GM12875 (cell line): Measurements from ENCODE around the gene NACC2.
A peak's percentile ranks its signal among the peaks of the same experiment; 100 is the strongest.

Experiments used
- H3K4me3 ChIP-seq: one replicate; pipeline ENCODE4 v1.5.1; 2011; ENCODE audit warnings: low read depth, low read length, control low read depth
- CTCF ChIP-seq: IDR thresholded peaks from 2 replicates; pipeline ENCODE4 v1.5.1; 2011; ENCODE audit warnings: low read depth, mild to moderate bottlenecking, control low read depth, inconsistent platforms, low read length, moderate library complexity, borderline replicate concordance; ENCODE audit not compliant: insufficient read depth

Gene NACC2

GRCh38 chr9:136127313-136127712, 32.2 kb upstream of the NACC2 start:
- TF ChIP-seq CTCF, result no peak
- no peak overlapping the region for H3K4me3 ChIP-seq

DNA sequence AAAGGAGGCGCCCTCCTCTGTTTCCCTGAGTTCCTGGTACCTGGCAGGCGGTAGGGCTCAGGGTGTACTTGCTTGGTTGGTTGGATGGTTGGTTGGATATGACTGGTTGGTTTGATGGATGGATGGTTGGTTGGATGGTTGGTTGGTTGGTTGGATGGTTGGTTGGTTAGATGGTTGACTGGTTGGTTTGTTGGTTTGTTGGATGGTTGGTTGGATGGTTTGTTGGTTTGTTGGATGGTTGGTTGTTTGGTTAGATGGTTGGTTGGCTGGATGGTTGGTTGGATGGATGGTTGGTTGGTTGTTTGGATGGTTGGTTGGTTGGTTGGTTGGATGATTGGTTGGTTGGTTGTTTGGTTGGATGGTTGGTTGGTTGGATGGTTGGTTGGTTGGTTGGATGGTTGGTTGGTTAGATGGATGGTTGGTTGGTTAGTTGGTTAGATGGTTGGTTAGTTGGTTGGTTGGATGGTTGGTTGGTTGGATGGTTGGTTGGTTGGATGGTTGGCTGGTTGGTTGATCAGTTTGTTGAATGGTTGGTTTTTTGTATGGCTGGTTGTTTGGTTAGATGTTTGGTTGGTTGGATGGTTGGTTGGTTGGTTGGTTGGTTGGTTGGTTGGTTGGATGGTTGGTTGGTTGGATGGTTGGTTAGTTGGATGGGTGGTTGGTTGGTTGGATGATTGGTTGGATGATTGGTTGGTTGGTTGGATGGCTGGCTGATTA, 30.0 kb upstream of the NACC2 start:
- no peak for TF ChIP-seq CTCF
- no peak overlapping the region for H3K4me3 ChIP-seq

DNA sequence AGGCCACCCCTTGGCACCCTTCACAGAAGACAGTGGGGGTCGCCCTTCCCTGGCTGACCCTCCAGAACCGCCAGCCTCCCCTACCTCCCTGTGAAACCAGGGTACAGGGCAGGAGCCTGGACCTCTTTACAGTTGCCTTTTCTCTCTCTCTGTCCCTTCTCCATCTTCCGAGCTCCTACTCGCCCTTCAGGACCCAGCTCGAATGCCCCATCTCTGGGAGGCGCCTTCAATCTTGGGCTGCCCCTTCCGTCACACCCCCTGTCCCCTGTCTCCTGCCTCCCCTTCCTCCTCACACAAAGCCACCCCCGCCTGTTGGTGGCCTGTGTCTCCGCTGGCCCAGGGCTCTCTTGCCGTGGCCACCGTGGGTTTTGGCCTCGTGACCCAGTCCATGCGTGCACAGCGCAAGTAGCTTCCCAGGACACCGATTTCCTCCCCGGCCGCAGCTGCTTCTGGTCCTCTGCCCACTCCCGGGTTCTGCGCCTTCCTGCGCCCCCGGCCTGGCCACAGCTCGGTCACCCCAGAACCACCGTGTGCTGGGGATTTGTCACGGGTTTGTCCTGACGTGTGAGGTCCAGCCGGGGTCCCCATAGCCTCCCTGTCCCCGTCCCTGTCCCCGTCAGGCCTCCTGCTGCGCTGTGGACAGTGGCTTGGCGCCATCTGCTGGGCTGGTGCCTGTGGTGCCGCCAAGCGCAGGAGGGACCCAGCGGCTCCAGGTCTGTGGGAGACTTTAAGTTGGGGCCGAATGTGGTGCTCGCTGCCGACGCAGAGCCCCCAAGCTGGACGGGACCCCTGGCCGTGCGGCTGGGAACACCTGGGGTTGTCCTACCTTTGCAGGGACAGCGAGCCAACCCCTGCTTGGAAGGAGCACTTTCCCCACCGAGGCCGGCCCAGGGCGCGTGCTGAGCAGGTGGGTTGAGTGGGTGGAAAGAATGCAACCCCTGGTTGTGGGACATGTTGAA, 27.6 kb upstream of the NACC2 start:
- H3K4me3 ChIP-seq, result no peak overlapping the region
- peak; percentile 98 for TF ChIP-seq CTCF

DNA sequence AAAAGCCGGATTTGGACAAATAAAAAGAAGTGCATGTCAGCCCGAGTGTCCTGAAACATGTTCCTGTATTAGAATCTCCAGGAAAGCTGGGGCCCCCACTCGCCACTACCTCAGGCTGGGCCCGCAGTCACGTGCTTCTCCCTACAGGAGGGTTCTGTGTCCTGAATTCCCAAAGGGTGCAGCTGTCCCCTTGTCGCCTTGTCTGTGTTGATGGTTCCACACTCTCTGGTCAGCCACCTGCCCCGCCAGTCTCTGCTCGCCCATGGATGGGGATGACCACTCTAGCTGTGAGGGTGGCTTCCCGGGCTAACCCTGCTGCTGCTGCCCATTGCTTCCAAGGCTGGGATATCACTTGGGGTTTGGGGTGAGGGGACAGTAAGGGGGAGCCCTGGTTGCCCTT, 26.7 kb upstream of the NACC2 start:
- TF ChIP-seq CTCF, result no peak
- no peak overlapping the region for H3K4me3 ChIP-seq

- no peak overlapping the region for H3K4me3 ChIP-seq
- no peak for TF ChIP-seq CTCF
These were observed 25.4 kb upstream of the NACC2 start for GRCh38 chr9:136120438-136120844.

DNA sequence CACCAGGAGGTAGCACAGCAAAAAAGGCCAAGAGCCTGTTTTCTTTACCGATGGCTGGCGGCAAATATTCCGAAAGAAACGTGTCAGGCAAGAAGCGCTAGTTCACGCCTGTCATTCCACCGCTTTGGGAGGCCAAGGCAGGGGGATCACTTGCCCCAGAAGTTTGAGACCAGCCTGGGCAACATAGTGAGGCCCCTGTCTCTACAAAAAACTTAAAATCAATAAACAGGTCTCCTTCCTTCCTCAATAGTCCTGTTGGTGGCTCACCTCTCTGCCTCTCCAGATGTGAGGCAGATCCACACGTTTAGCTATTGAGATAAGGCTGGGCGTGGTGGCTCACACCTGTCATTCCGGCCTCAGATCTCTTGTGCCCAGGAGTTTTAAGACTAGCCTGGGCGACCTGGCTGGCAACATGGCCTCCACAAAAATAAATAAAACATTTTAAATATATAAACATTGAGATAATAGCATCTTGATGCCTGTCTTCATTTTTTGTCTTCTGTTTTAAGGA, 24.8 kb upstream of the NACC2 start:
- TF ChIP-seq CTCF, result no peak

More for the DNA sequence above, 24.8 kb upstream of the NACC2 start:
- H3K4me3 ChIP-seq, result peak overlapping the region; percentile 97
